Suprapubic skin (tissue), 3 donors: ENCODE measurements around the gene TMEFF2.

Source experiments
- EP300 ChIP-seq: sonication (generic); formaldehyde crosslinking; IDR thresholded peaks from one replicate; pipeline ENCODE4 v1.6.1; 2017; ENCODE audit warnings: antibody characterized with exemption
- POLR2A ChIP-seq, 2 donors: fragments of 450-650 bp; IDR thresholded peaks; one replicate each; pipeline ENCODE4 v1.6.1; 2017; ENCODE audit warnings: antibody characterized with exemption in 2 of 2, mild to moderate bottlenecking in 2 of 2, moderate library complexity in 2 of 2
- TF ChIP-seq, protein P1 (sequence below), 2 donors: fragments of 200-600 bp in 1 of 2; fragments of 450-650 bp in 1 of 2; sonication (generic) in 1 of 2; IDR thresholded peaks; one replicate each; pipeline ENCODE4 v1.5.1; 2016 to 2019; ENCODE audit warnings: antibody characterized with exemption in 2 of 2, mild to moderate bottlenecking in 1 of 2, moderate library complexity in 1 of 2

DNA sequence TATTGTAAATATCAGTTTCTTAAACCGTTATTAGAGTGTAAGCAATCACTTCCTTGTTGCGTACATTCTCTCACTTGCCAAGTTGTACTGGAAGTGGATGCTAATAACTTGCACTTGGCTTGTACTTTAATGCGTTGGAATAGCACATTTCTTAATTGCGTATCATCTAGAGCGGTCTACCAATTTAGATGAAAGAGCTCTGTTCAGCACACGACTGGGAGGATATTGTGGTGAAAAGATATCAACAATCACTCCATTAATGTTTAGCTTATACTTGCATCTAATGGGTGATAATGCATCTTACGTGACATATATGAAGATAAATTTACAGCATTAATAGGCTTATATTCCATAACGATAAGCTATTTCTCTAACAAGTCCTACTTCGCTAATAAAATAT, 11.7 kb upstream of the TMEFF2 start:
- TF ChIP-seq, protein P1, sequence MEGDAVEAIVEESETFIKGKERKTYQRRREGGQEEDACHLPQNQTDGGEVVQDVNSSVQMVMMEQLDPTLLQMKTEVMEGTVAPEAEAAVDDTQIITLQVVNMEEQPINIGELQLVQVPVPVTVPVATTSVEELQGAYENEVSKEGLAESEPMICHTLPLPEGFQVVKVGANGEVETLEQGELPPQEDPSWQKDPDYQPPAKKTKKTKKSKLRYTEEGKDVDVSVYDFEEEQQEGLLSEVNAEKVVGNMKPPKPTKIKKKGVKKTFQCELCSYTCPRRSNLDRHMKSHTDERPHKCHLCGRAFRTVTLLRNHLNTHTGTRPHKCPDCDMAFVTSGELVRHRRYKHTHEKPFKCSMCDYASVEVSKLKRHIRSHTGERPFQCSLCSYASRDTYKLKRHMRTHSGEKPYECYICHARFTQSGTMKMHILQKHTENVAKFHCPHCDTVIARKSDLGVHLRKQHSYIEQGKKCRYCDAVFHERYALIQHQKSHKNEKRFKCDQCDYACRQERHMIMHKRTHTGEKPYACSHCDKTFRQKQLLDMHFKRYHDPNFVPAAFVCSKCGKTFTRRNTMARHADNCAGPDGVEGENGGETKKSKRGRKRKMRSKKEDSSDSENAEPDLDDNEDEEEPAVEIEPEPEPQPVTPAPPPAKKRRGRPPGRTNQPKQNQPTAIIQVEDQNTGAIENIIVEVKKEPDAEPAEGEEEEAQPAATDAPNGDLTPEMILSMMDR (IDR thresholded peaks at IDR 0.05), result no peak
- no peak for TF ChIP-seq POLR2A (IDR thresholded peaks at IDR 0.05)
- TF ChIP-seq EP300, result no peak
